HL-60/S4 treated with retinoic acid at 250 ng/mL for 4 days and 3 days (cell line): ENCODE data around the gene ME3.

ENCODE experiments used
- in situ Hi-C: fragments of 300-500 bp; cut with MboI; formaldehyde crosslinking; loops from 2 replicates; pipeline ENCODE4 v1.7.0; 2022; ENCODE audit warnings: low sequenced_read_pairs

ME3 gene

DNA sequence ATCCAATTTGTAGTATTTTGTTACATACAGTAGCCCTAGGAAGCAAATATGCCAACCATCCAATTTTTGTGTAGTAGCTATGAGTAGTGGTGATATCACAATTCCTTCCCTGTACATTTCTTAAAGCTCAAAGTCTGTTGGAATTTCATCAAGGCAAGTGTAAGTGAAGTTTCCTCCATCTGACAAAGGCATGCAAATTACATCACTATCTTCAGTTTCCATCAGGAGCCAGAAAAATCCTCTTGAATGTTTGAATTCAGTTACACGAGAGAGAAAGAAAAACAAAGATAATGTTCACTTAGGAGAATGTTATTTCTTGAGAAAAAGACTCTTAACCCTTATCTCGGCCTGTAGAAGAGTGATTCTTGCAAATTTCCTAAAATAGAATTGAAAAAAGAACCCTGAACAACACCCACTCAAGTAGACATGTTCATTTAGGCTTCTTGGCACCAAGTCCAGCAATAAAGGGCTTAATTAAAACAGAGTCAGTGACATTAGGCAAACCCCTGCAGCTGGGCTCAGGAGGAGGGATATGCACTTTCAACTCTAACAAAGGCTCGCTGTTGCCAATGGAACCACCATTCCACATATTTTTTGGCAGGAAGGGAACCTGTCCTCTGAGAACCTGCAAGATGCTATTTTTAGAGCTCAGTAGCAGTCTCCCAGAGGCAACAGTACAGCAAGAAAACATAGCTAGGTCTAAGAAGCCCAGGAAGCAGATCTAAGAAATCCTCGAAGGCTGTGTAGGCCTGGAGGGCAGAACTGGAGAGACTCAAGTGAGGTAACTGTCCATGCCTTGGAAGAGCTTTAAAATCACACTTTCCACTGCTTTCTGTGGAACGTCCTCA lies 153.1 kb downstream of the ME3 start:
- in situ Hi-C loops, result no loop called here

DNA sequence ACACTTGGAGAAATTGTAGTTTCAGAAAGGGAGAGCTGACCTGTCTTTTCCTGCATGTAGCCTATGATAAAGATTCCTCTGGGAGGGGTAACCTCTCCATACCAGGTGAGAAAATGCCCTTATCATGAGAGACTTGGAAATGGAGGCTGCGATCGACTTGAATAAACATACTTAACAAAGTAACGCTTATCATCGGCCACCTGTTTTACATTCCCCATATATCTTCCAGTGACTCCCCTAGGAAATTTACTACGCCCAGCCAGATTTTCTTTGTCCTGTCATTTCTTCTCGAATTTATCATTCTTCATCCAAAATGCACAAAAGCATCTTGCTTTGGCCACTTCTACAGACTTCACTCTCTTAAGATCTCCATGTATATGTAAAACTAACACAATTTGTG lies 154.2 kb downstream of the ME3 start:
- in situ Hi-C loops, result no loop called here

DNA sequence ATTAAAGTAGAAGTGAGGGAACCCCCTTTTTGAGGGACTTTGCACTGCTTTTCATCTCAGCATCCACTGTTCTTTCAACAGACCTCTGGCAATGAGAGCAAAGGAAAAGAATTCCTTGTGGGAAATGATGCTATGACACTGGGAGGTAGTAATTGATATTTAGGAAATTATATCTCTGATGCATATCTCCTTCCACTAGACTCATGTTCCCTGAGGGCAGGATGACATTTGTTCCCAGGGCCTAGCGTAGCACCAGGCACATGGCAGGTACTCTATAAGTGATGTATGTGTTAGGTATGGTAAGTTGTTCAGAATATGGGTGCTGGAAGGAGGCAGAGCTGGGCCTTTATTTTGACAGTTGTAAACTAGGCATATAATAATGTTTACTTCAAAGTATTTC lies 154.9 kb downstream of the ME3 start:
- in situ Hi-C loops, result no loop called here

DNA sequence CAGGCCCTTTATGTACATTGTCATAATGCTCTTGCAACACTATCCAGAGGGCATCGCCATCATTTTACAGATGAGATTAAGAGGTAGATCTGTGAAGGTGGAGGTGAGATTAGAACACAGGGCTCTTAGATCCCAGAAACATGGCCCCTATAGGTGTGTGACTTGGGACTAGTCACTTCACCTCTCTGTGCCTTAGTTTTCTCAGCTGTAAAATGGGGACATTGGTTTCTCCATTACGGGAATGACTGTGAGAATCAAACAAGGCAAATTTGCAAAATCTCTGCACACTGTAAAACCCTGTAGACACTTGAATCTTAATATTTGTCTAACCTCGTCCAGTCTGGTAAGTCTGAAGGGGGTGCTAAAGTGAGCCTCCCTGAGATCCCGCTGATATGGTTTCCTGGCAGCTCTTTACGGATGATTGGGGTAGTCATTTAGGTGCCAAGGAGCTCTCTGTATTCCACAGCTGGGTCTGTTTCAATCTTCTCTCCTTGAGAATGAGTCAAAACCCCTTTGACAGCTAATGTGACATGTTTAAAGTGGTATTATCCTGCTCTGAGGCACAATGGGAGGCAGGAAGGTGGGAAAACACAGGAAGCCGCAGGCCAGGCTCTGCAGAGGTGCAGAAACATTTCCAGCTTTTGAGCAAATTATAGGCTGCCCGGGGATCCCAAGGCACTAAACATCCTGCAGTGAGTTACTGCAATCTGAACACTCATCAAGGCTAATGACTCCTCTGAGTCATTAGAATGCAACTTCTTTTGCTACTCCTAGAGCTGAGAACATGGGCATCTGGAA lies 156.9 kb downstream of the ME3 start:
- in situ Hi-C loops, result no loop called here

DNA sequence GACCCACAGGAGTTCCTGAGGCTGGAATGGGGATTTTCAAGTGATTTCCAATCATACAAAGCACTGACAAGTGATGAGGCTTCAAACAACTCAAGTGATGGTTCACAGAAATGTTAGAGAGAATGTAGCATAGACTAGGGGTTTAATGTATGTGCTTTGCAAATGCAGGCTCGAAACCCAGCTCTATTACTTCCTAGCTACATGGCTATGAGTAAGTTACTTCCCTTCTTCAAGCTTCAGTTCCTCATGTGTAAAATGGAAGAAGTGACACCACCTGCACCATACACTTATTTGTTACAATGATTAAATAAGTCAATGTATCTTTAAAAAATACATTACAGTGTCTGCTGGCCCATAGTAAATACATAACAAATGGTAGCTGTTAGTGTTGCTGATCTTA lies 158.0 kb downstream of the ME3 start:
- in situ Hi-C loops, result no loop called here

DNA sequence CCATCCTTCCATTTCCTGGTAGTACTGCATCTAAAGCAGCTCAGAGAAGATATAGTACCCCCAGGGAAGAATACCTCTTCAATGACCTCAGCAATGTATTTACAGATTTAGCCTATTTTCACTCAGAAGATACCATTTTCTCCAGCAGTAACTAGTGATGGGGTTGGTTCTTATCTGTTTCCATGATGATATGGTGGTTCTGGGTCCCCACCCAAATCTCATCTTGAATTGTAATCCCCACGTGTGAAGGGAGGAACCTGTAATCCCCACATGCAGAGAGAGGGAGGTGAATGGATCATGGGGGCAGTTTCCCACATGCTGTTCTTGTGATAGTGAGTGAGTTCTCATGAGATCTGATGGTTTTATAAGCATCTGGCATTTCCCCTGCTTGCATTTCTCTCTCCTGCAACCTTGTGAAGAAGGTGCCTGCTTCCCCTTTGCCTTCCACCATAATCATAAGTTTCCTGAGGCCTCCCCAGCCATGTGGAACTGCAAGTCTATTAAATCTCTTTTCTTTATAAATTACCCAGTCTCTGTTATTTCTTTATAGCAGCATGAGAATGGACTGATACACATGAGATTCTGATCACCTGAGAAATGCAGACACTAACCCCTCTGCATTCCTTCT lies 158.6 kb downstream of the ME3 start:
- in situ Hi-C loops, result no loop called here

DNA sequence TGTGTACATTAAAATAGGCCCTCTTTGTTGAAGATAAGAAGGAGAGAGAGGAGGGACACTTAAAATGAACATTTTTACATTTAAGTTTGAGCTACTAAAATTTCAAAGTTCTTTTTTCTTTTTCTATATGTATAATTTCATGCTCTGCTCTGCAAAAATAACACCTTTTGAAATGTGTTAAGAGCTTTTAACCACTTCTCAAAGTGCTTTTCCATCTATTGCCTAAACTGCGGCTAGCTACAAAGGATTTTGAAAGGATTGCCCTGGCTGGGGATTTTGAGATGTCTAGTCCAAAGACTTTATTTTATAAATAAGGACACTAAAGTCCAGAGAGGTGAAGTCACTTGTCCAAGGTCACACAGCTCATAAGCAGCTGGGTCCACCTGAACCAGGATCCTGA lies 159.3 kb downstream of the ME3 start:
- in situ Hi-C loops, result no loop called here

DNA sequence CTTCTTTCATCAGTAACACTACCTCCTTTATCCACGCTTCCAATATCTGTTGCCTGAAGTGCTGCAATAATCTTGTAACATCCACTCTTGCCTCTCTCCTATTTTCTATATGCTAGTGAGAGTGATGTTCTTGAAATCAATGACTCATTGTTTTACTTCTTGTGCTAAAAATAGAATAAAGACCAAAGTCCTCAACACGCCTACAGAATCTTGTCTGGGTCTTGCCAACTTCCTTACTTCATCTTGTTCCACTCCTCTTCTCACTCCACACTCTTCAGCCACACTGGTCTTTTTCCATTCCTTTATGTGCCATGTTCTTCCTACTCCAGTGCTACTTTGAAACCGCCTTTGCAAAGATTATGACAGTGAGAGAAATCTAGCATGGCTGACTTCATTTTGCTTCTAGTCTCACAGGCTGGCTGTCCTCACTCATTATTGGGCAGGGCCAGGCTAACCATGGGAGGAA lies 161.3 kb downstream of the ME3 start:
- in situ Hi-C loops, result no loop called here

DNA sequence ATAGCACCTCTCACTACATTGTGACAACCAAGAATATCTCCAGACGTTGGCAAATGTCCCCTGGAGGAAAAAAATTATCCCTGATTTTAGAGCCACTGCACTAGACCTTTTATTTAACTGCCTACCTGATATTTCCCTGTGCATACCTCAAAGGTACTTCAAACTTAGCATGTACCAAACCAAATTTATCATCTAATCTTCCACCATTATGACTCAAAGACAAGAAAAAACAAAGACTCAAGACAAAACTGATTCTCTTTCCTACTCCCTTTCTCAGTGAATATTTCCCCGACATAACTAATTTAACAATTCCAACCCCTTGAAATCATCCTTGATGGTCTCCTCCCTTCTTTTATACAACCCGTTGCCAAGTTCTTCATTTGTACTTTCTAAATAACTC lies 161.7 kb downstream of the ME3 start:
- in situ Hi-C loops, result no loop called here

DNA sequence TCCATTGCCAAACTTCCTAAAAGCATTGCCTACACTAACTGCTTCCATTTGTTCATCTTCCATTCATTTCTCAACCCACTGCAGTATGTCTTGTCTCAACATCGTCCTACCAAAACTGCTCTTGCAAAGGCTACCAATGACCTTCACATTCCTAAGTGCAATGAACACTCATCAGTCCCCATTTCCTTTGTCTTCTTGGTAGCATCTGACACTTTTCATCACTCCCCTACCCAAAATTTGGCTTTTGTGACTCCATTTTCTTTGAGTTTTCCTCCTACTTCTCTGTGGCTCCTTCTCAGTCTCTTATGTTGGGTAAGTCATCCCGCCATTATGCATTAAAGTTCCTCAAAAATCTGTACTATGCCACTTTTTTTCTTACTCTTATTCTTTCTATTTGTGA lies 162.3 kb downstream of the ME3 start:
- in situ Hi-C loops, result no loop called here

DNA sequence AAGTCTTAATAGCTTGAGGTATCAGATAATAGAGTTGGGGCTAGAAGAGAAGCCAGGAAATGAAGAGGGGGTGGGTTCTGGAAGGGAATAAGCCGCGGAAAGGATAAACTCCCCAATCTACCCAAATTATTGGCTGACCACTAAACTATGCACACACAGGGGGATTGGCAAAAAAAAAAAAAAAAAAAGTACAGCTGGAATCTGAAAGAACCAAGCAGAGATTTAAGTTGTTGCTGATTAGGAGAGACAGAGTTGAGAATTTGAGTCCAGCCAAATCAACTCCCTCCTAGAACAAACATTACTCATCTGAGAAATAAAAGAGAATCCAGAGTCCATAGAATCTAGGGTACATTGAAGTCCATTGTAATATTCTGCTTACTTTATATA lies 162.8 kb downstream of the ME3 start:
- in situ Hi-C loops, result no loop called here

DNA sequence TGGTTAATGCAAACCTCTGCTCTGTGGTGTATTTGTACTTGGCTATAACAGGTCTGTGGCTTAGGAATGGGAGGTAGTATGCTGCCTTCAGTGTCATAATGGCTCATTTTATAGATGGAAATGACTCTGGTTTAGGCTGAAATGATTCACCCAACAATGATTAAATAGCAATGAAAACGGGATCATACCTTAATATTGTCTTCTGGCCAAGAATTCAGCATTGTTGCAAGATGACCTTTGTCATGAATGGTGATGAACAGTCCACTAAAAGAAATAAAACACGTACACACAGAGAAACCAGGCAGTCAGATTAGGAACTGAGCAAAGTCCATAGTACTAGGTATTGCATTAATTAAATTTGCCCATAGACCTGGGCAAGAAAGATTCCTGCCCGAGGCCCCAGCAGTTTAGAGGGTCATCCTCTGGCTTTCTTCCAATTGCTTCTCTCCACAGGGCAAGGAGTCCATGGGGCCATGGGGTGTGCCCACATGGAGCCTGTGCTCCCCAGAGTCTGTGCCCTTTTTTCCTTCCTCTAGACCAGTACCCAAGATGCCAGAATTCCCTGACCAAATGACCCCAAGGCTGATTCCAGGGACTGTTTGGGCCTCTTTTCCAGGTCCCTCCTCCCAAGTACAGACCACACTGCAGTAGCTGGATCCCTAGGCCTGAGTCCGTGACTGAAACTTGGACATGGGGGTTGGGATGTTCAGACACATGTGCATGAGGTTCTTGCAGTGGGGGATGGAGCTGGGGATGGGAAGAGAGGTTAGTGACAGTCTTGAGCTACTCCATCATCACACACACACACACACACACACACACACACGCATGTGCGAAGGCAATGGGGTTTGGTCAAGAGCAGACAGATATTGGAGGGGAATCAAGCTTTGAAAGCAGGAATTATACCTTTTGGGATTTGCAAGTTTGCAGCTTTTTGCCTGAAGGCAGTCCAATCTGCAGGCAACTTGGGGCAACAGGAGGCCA lies 163.5 kb downstream of the ME3 start:
- in situ Hi-C loops, result no loop called here

DNA sequence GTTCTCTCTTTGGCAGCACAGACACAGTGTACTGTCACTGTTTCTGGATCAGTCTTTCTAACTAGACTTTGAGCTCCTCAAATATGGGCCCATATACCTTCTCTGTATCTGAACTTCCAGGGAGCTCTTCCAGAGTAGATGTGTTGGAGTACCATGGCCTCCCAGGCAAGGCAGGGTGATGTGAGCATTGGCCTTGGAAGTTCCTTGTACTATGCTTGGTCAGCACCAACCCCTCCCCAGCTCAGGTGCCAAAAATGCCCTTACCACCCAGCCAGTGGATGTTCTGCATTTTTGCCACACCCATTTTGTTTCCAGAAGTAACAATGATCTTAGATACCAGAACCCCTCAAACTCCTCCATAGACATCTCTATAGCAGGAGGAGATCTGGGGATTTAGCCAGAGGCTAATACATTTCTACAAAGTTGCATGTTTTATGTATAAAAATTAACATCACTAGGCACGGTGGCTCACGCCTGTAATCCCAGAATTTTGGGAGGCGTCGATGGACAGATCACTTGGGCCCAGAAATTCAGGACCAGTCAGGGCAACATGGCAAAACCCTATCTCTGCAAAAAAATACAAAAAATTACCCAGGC lies 165.1 kb downstream of the ME3 start:
- in situ Hi-C loops, result no loop called here

DNA sequence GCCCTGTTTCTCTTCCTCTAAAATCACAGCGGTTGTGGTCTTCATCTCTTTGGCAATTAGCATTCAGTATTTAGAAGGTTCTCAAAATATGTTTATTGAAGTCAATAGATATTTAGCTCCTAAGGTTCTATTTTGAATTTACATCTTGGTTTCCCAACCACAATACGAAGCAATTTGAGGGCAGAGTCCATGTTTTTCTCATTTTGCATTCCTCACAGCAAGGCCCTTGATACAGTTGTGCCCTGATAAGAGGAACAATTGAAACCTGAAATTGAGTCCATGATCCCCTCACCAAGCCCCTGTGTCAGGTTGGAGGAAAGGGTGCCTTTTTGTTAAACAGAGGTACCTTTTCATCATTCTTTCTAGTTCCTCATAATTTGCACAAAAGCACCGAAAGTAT lies 166.2 kb downstream of the ME3 start:
- in situ Hi-C loops, result no loop called here

DNA sequence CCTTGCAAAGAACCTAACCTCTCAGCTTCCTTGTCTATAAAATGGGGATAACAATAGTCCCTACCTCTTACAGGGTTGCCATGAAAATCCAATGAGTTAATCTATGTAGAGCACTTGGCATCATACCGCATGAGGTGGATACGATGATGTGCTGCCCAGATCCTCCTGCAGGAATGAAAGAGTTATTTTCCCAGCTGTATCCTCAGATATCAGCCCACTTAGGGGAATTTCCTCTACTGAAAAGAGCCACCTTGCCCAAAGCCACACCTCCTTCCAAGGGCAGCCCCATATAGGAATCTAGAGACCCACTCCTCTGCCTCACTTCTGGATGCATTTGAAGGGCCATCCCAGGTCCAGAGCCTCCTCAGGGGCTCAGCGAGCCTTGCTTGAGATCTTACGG lies 169.3 kb downstream of the ME3 start:
- in situ Hi-C loops, result no loop called here

DNA sequence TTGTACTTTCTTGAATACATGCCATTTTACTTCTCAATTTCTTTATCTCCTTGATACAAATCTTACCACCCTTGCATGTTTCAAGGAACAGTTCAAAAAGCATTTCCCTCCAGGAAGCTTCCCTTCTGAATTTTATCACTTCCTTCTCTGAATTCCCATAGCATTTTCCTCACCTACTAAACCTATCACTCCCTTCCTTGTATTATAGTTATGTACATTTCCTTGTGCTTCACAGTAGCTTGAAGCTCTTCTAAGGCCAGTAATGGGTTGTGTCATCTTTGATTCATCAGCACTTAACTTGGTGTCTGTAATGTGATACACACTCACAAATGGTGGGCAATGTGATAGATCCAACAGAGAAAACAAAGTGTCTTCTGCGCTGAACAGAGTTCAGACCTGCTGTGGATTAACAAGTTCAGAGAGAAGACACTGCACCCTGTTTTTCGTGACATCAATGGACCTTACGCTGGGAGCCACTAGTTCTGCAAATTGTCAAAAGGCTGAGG lies 170.2 kb downstream of the ME3 start:
- in situ Hi-C loops, result no loop called here

DNA sequence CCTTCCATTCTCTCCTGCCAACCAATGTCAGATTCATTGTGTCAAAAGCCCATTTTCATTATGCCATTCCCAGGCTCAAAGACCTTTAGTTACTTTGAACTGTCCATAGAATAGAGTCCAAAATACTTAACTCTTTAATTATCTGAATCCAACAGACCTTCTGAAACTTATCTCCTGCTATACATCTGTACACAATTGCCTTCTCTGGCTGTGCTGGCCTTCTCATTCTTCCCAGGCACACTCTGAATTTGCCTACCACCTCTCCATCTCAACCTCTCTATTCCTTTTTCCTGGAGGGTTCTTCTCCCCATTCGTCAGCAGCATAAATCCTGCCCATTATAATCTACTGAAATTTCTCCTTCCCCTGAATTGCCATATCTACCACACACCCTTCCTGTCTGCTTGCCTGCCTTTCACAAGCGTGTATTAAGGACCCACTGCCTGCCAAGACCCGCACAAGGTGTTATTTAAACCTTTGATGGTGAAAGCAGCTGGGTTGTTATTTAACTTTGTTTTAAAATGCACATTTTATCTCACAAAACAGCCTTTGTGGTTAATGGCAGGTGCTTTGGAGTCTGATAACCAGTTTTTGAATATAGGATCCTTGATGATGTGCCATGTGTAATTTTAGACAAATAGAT lies 171.8 kb downstream of the ME3 start:
- in situ Hi-C loops, result no loop called here

DNA sequence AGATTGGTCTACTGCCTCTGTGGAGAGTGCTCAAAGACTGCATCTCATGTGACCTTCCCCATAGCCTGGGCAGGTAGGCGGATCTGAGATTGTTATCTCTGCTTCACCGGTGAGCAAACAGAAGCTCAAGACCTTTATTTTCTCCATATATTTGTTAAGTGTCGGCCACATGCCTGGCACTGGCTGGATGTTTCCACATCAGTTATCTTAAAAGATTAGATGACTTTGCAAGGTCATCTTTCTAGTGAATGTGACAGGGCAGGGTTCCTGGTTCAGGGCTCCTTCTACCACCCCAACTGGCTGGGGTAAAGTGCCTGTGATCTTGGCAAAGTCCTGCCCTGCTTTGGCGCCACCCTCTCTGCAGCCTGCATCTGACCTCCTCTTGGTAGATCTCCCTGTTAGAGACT lies 172.7 kb downstream of the ME3 start:
- in situ Hi-C loops, result no loop called here

DNA sequence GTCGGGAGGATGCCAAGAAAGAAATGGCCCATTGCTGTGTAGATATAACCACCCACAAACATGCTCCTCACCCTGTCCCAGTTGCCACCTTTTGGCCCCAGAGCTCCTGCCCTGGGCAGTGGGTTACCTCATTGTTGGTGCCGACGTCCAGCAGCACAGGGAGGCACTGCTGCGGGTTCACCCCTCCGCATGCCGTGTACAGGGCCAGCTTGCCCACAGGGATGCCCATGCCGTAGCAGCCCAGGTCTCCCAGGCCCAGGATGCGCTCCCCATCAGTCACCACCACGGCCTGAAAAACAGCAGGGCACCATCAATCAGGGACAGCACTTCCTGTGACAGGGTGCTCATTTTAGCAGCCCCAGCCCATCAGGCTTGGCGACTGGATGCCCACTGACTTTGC lies 174.6 kb downstream of the ME3 start:
- in situ Hi-C loops, result no loop called here

DNA sequence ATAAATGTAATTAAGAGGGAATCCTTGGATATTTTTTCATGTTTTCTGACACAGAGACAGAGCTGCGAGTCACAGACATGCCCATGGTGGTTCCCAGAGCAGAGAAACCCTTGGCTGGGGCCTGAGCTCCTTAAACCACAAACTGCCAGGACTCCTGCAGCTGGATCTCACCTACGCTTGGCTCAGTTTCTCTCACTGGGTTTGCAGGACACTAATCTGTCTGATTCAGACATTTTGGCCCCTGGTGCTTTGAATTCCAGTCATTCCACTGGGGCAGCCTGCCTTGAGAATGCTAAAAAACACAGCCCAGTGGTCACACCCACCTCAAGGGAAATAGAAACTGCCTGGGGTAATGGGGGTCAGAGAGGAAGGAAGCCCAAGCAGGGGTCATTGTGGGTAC lies 175.1 kb downstream of the ME3 start:
- in situ Hi-C loops, result no loop called here
